ENCODE measurements around the gene LINGO4.

The LINGO4 gene

DNA sequence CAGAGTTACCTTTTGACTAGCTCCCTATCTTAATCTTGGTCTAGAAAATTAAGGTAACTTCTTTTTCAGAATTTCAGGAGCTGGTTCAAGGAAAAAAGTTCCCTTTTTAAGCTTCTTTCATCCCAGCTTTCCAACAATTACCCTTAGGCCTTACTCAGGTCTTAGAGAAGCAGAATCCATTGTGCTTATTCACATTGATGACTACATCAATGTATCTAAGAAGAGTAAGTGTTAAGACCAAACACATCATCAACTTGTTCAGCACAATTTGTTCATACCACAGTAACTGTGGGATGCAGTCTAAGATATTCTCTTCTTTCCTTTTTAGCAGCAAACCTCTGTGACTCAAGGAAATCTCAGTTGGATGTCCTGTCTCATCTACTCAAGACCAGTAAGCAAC is 46.0 kb downstream of the LINGO4 start:
- no peaks in the 10 kb centered on the region for H3K9me3 ChIP-seq
- no peak overlapping the region for H3K27ac ChIP-seq
- peaks cover 13% of the 10 kb centered on the region in 2 experiments for H3K4me1 ChIP-seq (ENCODE audit: control insufficient read depth in 1 of 2, insufficient read depth in 1 of 2, low read depth in 1 of 2, low read length in 1 of 2)
- no peak overlapping the region for H3K4me3 ChIP-seq (ENCODE audit: low read depth in 1 of 2, low read length in 1 of 2)
- H3K27me3 ChIP-seq = no peaks in the 10 kb centered on the region
- TF ChIP-seq, protein P1, sequence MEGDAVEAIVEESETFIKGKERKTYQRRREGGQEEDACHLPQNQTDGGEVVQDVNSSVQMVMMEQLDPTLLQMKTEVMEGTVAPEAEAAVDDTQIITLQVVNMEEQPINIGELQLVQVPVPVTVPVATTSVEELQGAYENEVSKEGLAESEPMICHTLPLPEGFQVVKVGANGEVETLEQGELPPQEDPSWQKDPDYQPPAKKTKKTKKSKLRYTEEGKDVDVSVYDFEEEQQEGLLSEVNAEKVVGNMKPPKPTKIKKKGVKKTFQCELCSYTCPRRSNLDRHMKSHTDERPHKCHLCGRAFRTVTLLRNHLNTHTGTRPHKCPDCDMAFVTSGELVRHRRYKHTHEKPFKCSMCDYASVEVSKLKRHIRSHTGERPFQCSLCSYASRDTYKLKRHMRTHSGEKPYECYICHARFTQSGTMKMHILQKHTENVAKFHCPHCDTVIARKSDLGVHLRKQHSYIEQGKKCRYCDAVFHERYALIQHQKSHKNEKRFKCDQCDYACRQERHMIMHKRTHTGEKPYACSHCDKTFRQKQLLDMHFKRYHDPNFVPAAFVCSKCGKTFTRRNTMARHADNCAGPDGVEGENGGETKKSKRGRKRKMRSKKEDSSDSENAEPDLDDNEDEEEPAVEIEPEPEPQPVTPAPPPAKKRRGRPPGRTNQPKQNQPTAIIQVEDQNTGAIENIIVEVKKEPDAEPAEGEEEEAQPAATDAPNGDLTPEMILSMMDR (IDR thresholded peaks at IDR 0.05) = no peak
- H3K36me3 ChIP-seq = peaks cover 10% of the 10 kb centered on the region

DNA sequence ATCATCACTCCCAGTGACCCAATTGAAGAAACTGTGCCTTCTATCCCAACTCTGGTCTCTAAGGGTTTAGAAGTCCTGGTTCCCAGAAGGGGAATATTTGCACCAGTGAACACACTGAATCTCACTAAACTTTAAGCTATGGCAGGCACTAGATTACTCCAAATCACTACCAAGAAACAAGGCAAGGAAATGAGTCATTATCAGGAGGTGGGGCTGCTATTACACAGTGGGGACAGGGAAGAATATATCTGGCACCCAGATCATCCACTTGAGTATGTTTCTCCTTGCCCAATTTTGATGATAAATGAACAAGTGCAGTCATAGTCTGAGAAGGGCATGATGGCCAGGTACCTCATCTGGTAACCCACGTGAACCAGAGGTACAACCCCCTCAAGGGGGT is 48.9 kb downstream of the LINGO4 start:
- Histone ChIP-seq H3K36me3 (peaks cover 10% of the 10 kb centered on the region), H3K9me3 (no peaks in the 10 kb centered on the region), H3K4me1 (ENCODE audit: control insufficient read depth in 1 of 2, insufficient read depth in 1 of 2, low read depth in 1 of 2, low read length in 1 of 2) (no peaks in the 10 kb centered on the region), H3K27ac (no peak overlapping the region), H3K27me3 (peaks cover 12% of the 10 kb centered on the region), H3K4me3 (ENCODE audit: low read depth in 1 of 2, low read length in 1 of 2) (no peak overlapping the region)
- TF ChIP-seq, protein P1 (IDR thresholded peaks at IDR 0.05) = no peak

Data from neutrophil (primary cell).